ENCODE results near the gene CHST14.

The CHST14 gene

GRCh38 chr15:40427188-40427587, 43.6 kb upstream of the CHST14 start:
- H3K27ac ChIP-seq (ENCODE audit: low read depth, low read length): no peak overlapping the region
- H2AK5ac ChIP-seq (ENCODE audit: low read length): no peak overlapping the region
- no CpG with 5 or more reads among the region's 9 CpGs for WGBS (ENCODE audit: extremely low coverage, insufficient coverage, insufficient read length)
- H2BK5ac ChIP-seq (ENCODE audit: low read depth, low read length, poor library complexity): no peak overlapping the region
- H3K79me2 ChIP-seq (ENCODE audit: control insufficient read depth, insufficient read depth, low read length, poor library complexity): no peaks in the 10 kb centered on the region
- no peaks in the 10 kb centered on the region for H3K27me3 ChIP-seq (ENCODE audit: insufficient read depth, low read length)
- H3K23ac ChIP-seq (ENCODE audit: low read length): no peak overlapping the region
- no peak overlapping the region for H4K91ac ChIP-seq (ENCODE audit: low read depth, low read length)
- H2AFZ ChIP-seq (ENCODE audit: insufficient read depth, low read length, poor library complexity): no peak overlapping the region
- H3K4me3 ChIP-seq (ENCODE audit: low read depth, low read length): no peak overlapping the region
- no peak overlapping the region for H3K9ac ChIP-seq (ENCODE audit: low read length)
- no peak overlapping the region for H3K14ac ChIP-seq (ENCODE audit: low read length)
- no peak overlapping the region for H3K4me2 ChIP-seq (ENCODE audit: low read length)
- no peaks in the 10 kb centered on the region for H3K9me3 ChIP-seq (ENCODE audit: insufficient read depth, low read depth, low read length)
- DNase-seq: no peak
- no peak overlapping the region for H3K4ac ChIP-seq (ENCODE audit: low read depth, low read length)
- no peak overlapping the region for H3K18ac ChIP-seq (ENCODE audit: low read length)
- H4K8ac ChIP-seq (ENCODE audit: low read depth, low read length): no peak overlapping the region
- H3K36me3 ChIP-seq (ENCODE audit: control insufficient read depth in 1 of 2, insufficient read depth in 2 of 2, low read length in 2 of 2): no peaks in the 10 kb centered on the region
- H2BK12ac ChIP-seq (ENCODE audit: low read length): no peak overlapping the region
- no peaks in the 10 kb centered on the region for H3K79me1 ChIP-seq (ENCODE audit: low read length)
- no peak overlapping the region for H4K12ac ChIP-seq (ENCODE audit: low read depth, low read length)
- no peak overlapping the region for H2BK120ac ChIP-seq (ENCODE audit: insufficient read depth, low read length, poor library complexity)
- no peaks in the 10 kb centered on the region for H3K4me1 ChIP-seq (ENCODE audit: control insufficient read depth in 1 of 2, insufficient read depth in 2 of 2, low read length in 2 of 2)

- Histone ChIP-seq H4K91ac (ENCODE audit: low read depth, low read length) (no peak overlapping the region), H3K18ac (ENCODE audit: low read length) (no peak overlapping the region), H3K9me3 (ENCODE audit: insufficient read depth, low read depth, low read length) (no peaks in the 10 kb centered on the region), H2BK120ac (ENCODE audit: insufficient read depth, low read length, poor library complexity) (no peak overlapping the region), H3K79me2 (ENCODE audit: control insufficient read depth, insufficient read depth, low read length, poor library complexity) (no peaks in the 10 kb centered on the region), H2AFZ (ENCODE audit: insufficient read depth, low read length, poor library complexity) (no peak overlapping the region), H3K27ac (ENCODE audit: low read depth, low read length) (no peak overlapping the region), H3K9ac (ENCODE audit: low read length) (no peak overlapping the region), H3K14ac (ENCODE audit: low read length) (no peak overlapping the region), H3K36me3 (ENCODE audit: control insufficient read depth in 1 of 2, insufficient read depth in 2 of 2, low read length in 2 of 2) (no peaks in the 10 kb centered on the region), H3K79me1 (ENCODE audit: low read length) (no peaks in the 10 kb centered on the region), H2AK5ac (ENCODE audit: low read length) (no peak overlapping the region), H2BK5ac (ENCODE audit: low read depth, low read length, poor library complexity) (no peak overlapping the region), H4K8ac (ENCODE audit: low read depth, low read length) (no peak overlapping the region), H3K4me1 (ENCODE audit: control insufficient read depth in 1 of 2, insufficient read depth in 2 of 2, low read length in 2 of 2) (no peaks in the 10 kb centered on the region), H3K27me3 (ENCODE audit: insufficient read depth, low read length) (no peaks in the 10 kb centered on the region), H3K4ac (ENCODE audit: low read depth, low read length) (no peak overlapping the region), H4K12ac (ENCODE audit: low read depth, low read length) (no peak overlapping the region), H3K4me3 (ENCODE audit: low read depth, low read length) (no peak overlapping the region), H3K4me2 (ENCODE audit: low read length) (no peak overlapping the region), H3K23ac (ENCODE audit: low read length) (no peak overlapping the region), H2BK12ac (ENCODE audit: low read length) (no peak overlapping the region)
- no peak for DNase-seq
- WGBS (ENCODE audit: extremely low coverage, insufficient coverage, insufficient read length): no CpG with 5 or more reads among the region's 4 CpGs
Observed at GRCh38 chr15:40428185-40428584, 42.6 kb upstream of the CHST14 start.

DNA sequence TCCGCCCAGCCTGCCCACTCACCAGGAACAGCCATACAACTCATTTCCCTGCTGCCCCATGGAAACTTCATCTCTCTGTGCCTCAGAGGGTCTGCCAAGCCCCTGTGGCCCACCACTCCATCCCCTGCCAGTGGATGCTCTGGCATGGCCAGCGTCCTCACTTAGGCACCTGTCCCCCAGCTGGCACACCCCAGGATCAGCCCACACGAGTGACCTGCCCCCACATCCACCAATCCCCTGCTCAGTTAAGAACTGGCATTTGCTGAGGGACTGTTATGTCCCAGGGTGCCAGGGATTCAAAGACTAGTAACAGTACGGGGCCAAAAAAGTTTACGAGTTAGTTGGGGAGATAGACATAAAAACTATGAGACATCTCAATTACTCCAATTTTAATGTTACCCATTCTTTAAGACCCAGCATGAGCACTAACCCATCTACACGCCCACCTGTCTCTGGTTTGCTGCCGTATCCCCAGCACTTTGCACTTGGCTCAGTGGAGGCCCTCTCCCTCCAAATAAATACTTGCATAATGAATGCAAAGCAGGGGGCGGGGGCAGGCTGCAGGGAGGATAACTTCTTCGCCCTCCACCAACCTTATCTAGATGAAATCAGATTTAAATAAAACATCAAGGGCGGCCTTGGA, 41.6 kb upstream of the CHST14 start:
- no peaks in the 10 kb centered on the region for H3K79me2 ChIP-seq (ENCODE audit: control insufficient read depth, insufficient read depth, low read length, poor library complexity)

DNA sequence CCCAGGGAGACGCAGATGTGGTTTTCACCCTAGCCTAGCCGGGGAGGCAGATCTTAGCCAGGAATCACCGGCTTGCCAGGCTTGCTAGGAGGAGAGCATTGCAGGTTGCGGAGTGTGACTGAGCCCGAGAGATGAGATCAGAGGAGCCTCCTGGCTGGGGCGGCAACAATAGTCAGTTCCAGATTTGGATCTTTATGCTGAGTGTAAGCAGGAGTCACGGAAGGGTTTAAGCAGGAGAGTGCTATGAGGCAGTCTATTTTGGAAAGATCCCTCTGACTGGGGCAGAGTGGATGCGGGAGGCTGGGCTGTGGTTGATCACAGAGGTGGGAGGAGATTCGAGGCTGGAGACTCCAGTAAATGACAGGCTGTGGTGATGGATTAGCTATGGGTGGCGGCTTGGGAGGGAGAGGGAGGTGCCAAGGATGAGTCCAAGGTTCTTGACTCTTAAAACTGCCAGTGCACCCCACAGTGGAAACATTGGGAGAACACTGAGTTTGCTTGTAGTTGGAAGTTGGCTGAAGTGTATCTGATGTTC, 40.4 kb upstream of the CHST14 start:
- Histone ChIP-seq H3K27ac (ENCODE audit: low read depth, low read length) (no peak overlapping the region), H4K8ac (ENCODE audit: low read depth, low read length) (no peak overlapping the region), H3K4me1 (ENCODE audit: control insufficient read depth in 1 of 2, insufficient read depth in 2 of 2, low read length in 2 of 2) (no peaks in the 10 kb centered on the region), H4K91ac (ENCODE audit: low read depth, low read length) (no peak overlapping the region), H3K9ac (ENCODE audit: low read length) (no peak overlapping the region), H3K36me3 (ENCODE audit: control insufficient read depth in 1 of 2, insufficient read depth in 2 of 2, low read length in 2 of 2) (no peaks in the 10 kb centered on the region), H2BK120ac (ENCODE audit: insufficient read depth, low read length, poor library complexity) (no peak overlapping the region), H3K27me3 (ENCODE audit: insufficient read depth, low read length) (peaks cover 7% of the 10 kb centered on the region), H3K14ac (ENCODE audit: low read length) (no peak overlapping the region), H3K18ac (ENCODE audit: low read length) (no peak overlapping the region), H2BK12ac (ENCODE audit: low read length) (no peak overlapping the region), H2AK5ac (ENCODE audit: low read length) (no peak overlapping the region), H3K4me3 (ENCODE audit: low read depth, low read length) (no peak overlapping the region), H3K79me2 (ENCODE audit: control insufficient read depth, insufficient read depth, low read length, poor library complexity) (no peaks in the 10 kb centered on the region), H3K4me2 (ENCODE audit: low read length) (no peak overlapping the region), H2BK5ac (ENCODE audit: low read depth, low read length, poor library complexity) (no peak overlapping the region), H4K12ac (ENCODE audit: low read depth, low read length) (no peak overlapping the region), H3K9me3 (ENCODE audit: insufficient read depth, low read depth, low read length) (no peaks in the 10 kb centered on the region), H3K79me1 (ENCODE audit: low read length) (no peaks in the 10 kb centered on the region), H3K4ac (ENCODE audit: low read depth, low read length) (no peak overlapping the region), H2AFZ (ENCODE audit: insufficient read depth, low read length, poor library complexity) (no peak overlapping the region), H3K23ac (ENCODE audit: low read length) (no peak overlapping the region)
- peak; percentile 72 to 74 for DNase-seq
- no CpG with 5 or more reads among the region's 10 CpGs for WGBS (ENCODE audit: extremely low coverage, insufficient coverage, insufficient read length)

More for the DNA sequence above, 41.6 kb upstream of the CHST14 start:
- no peak overlapping the region for H2BK120ac ChIP-seq (ENCODE audit: insufficient read depth, low read length, poor library complexity)
- no peak overlapping the region for H3K14ac ChIP-seq (ENCODE audit: low read length)
- no peak overlapping the region for H4K12ac ChIP-seq (ENCODE audit: low read depth, low read length)
- H3K36me3 ChIP-seq (ENCODE audit: control insufficient read depth in 1 of 2, insufficient read depth in 2 of 2, low read length in 2 of 2): no peaks in the 10 kb centered on the region
- no peak overlapping the region for H3K4me2 ChIP-seq (ENCODE audit: low read length)
- no peak overlapping the region for H3K9ac ChIP-seq (ENCODE audit: low read length)
- no peak overlapping the region for H4K91ac ChIP-seq (ENCODE audit: low read depth, low read length)
- no peak overlapping the region for H3K4ac ChIP-seq (ENCODE audit: low read depth, low read length)
- H3K4me3 ChIP-seq (ENCODE audit: low read depth, low read length): no peak overlapping the region
- H4K8ac ChIP-seq (ENCODE audit: low read depth, low read length): no peak overlapping the region
- no peak overlapping the region for H3K18ac ChIP-seq (ENCODE audit: low read length)
- no peaks in the 10 kb centered on the region for H3K9me3 ChIP-seq (ENCODE audit: insufficient read depth, low read depth, low read length)
- no peak overlapping the region for H3K27ac ChIP-seq (ENCODE audit: low read depth, low read length)
- H2AK5ac ChIP-seq (ENCODE audit: low read length): no peak overlapping the region
- no peaks in the 10 kb centered on the region for H3K4me1 ChIP-seq (ENCODE audit: control insufficient read depth in 1 of 2, insufficient read depth in 2 of 2, low read length in 2 of 2)
- H3K27me3 ChIP-seq (ENCODE audit: insufficient read depth, low read length): no peaks in the 10 kb centered on the region
- no peak overlapping the region for H2BK5ac ChIP-seq (ENCODE audit: low read depth, low read length, poor library complexity)
- no CpG with 5 or more reads among the region's 10 CpGs for WGBS (ENCODE audit: extremely low coverage, insufficient coverage, insufficient read length)
- H2BK12ac ChIP-seq (ENCODE audit: low read length): no peak overlapping the region
- H3K79me1 ChIP-seq (ENCODE audit: low read length): no peaks in the 10 kb centered on the region
- DNase-seq: no peak
- no peak overlapping the region for H2AFZ ChIP-seq (ENCODE audit: insufficient read depth, low read length, poor library complexity)
- no peak overlapping the region for H3K23ac ChIP-seq (ENCODE audit: low read length)

All from trophoblast cell (in vitro differentiated cells and primary cell).